Ishikawa (cell line): ENCODE results near the gene SF3B2.

Source experiments
- CEBPB ChIP-seq: IDR thresholded peaks from 2 replicates; pipeline ENCODE4 v1.6.1; 2012
- CREB1 ChIP-seq: IDR thresholded peaks from 2 replicates; pipeline ENCODE4 v1.6.1; 2012; ENCODE audit warnings: low read depth
- EGR1 ChIP-seq: IDR thresholded peaks from 2 replicates; pipeline ENCODE4 v1.6.1; 2012
- EP300 ChIP-seq: IDR thresholded peaks from 2 replicates; pipeline ENCODE4 v1.6.1; 2012; ENCODE audit warnings: borderline replicate concordance
- FOXM1 ChIP-seq: IDR thresholded peaks from 2 replicates; pipeline ENCODE4 v1.6.1; 2012; ENCODE audit warnings: low read depth, borderline replicate concordance
- NFIC ChIP-seq: IDR thresholded peaks from 2 replicates; pipeline ENCODE4 v1.6.1; 2012
- RAD21 ChIP-seq: IDR thresholded peaks from 2 replicates; pipeline ENCODE4 v1.6.1; 2012; ENCODE audit warnings: low read depth
- TAF1 ChIP-seq: IDR thresholded peaks from 2 replicates; pipeline ENCODE4 v1.6.1; 2012; ENCODE audit warnings: low read depth, mild to moderate bottlenecking
- TCF12 ChIP-seq: IDR thresholded peaks from 2 replicates; pipeline ENCODE4 v1.6.1; 2012; ENCODE audit warnings: low read depth
- TEAD4 ChIP-seq: IDR thresholded peaks from 2 replicates; pipeline ENCODE4 v1.6.1; 2012
- YY1 ChIP-seq: IDR thresholded peaks from 2 replicates; pipeline ENCODE4 v1.6.1; 2012; ENCODE audit warnings: low read depth
- ZBTB7A ChIP-seq: IDR thresholded peaks from 2 replicates; pipeline ENCODE4 v1.6.1; 2012; ENCODE audit warnings: low read depth
- TF ChIP-seq, protein P1 (sequence below): IDR thresholded peaks from 2 replicates; pipeline ENCODE4 v1.6.1; 2012
- TF ChIP-seq, protein P2 (sequence below): IDR thresholded peaks from 2 replicates; pipeline ENCODE4 v1.6.1; 2012; ENCODE audit warnings: low read depth, mild to moderate bottlenecking
- TF ChIP-seq, protein P3 (sequence below): IDR thresholded peaks from 2 replicates; pipeline ENCODE4 v1.6.1; 2012

SF3B2 gene

DNA sequence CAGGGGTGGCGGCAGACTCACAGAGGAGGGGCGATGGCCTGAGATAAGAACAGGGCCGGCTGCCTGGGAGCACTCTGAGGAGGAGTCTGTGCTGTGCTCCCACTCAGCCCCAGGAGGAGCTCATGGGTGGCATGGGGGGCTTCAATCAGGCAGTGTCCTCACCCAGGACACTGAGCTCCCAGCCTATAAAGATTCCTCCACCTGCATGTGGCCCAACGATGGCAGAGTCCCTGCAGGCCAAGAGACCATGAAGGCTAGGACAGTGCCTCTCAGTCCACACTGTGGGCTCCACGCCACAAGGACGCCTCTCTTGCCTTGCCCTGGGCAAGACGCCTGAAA is 38.4 kb upstream of the SF3B2 start:
- TF ChIP-seq, protein P1, sequence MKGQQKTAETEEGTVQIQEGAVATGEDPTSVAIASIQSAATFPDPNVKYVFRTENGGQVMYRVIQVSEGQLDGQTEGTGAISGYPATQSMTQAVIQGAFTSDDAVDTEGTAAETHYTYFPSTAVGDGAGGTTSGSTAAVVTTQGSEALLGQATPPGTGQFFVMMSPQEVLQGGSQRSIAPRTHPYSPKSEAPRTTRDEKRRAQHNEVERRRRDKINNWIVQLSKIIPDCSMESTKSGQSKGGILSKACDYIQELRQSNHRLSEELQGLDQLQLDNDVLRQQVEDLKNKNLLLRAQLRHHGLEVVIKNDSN = no peak
- no peak for TF ChIP-seq TAF1
- TF ChIP-seq EGR1 = no peak
- TF ChIP-seq NFIC = no peak

DNA sequence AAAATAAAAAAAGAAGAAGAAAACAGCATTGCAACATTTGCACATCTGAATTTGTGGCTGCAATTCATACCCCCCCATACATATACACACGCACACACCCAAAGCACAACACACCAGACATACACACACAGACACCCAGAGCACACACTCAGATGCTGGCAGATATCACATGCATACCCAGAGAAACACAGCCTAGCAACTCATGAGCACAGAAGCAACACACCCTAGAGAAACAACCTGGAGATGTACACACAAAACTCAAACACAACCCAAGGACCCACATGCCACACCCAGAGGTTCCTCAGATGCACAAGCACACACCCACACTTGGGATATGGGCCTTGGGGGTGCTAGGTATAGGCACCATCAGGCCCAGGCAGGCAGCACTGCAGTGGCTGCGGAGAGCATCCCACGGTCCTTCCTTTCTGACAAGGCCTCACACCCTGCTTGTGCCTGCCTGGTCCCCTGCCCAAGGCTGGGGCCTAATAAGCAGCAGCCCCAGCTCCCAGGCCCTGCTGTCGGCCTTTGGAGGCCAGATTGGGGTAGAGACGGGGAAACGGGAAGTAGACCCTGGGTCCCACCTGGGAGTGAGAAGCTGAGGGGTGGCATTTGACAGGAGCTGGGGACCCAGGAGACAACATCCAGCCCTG is 37.2 kb upstream of the SF3B2 start:
- TF ChIP-seq FOXM1 = no peak
- no peak for TF ChIP-seq CEBPB
- TF ChIP-seq TAF1 = no peak
- TF ChIP-seq CREB1 = no peak
- no peak for TF ChIP-seq YY1
- no peak for TF ChIP-seq EGR1
- TF ChIP-seq ZBTB7A = no peak
- TF ChIP-seq NFIC = no peak
- TF ChIP-seq TCF12 = no peak
- TF ChIP-seq, protein P2, sequence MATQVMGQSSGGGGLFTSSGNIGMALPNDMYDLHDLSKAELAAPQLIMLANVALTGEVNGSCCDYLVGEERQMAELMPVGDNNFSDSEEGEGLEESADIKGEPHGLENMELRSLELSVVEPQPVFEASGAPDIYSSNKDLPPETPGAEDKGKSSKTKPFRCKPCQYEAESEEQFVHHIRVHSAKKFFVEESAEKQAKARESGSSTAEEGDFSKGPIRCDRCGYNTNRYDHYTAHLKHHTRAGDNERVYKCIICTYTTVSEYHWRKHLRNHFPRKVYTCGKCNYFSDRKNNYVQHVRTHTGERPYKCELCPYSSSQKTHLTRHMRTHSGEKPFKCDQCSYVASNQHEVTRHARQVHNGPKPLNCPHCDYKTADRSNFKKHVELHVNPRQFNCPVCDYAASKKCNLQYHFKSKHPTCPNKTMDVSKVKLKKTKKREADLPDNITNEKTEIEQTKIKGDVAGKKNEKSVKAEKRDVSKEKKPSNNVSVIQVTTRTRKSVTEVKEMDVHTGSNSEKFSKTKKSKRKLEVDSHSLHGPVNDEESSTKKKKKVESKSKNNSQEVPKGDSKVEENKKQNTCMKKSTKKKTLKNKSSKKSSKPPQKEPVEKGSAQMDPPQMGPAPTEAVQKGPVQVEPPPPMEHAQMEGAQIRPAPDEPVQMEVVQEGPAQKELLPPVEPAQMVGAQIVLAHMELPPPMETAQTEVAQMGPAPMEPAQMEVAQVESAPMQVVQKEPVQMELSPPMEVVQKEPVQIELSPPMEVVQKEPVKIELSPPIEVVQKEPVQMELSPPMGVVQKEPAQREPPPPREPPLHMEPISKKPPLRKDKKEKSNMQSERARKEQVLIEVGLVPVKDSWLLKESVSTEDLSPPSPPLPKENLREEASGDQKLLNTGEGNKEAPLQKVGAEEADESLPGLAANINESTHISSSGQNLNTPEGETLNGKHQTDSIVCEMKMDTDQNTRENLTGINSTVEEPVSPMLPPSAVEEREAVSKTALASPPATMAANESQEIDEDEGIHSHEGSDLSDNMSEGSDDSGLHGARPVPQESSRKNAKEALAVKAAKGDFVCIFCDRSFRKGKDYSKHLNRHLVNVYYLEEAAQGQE = no peak
- TF ChIP-seq, protein P1 = no peak
- TF ChIP-seq, protein P3, sequence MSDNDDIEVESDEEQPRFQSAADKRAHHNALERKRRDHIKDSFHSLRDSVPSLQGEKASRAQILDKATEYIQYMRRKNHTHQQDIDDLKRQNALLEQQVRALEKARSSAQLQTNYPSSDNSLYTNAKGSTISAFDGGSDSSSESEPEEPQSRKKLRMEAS = no peak
- no peak for TF ChIP-seq RAD21

DNA sequence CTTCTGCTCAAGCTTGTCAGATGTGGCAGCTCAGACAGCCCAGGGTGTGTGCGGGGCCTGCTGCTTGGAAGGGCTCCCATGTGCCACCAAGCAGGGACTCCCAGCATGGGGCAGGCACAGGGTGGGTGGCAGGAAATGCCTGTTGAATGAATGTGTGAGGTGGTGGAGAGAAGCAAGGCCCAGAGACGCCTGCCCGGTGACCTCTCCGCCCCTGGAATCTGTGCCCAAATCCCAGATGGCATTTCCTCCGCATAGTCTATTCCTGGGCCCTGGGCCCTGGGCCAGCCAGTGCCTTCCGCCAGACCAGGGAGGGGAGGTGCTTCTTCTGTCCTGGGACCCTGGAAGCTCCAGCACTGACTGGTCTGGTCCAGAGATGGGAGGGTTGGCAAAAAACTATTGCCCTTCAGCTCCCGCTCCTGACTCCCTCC is 36.7 kb upstream of the SF3B2 start:
- TF ChIP-seq TCF12 = peak; percentile 96
- TF ChIP-seq CREB1 = no peak
- peak; percentile 13; the same call in 1 of the 2 replicates for TF ChIP-seq RAD21
- TF ChIP-seq, protein P2 = no peak
- peak; percentile 92 for TF ChIP-seq NFIC
- TF ChIP-seq EP300 = peak; percentile 96
- TF ChIP-seq ZBTB7A = peak; percentile 46; the same call in 1 of the 2 replicates
- TF ChIP-seq, protein P3 = peak; percentile 88
- TF ChIP-seq TAF1 = no peak
- TF ChIP-seq FOXM1 = peak; percentile 81; the same call in 1 of the 2 replicates
- peak; percentile 65 for TF ChIP-seq EGR1
- TF ChIP-seq, protein P1 = peak; percentile 46; the same call in 1 of the 2 replicates
- TF ChIP-seq YY1 = no peak
- TF ChIP-seq TEAD4 = peak; percentile 94
- TF ChIP-seq CEBPB = no peak

DNA sequence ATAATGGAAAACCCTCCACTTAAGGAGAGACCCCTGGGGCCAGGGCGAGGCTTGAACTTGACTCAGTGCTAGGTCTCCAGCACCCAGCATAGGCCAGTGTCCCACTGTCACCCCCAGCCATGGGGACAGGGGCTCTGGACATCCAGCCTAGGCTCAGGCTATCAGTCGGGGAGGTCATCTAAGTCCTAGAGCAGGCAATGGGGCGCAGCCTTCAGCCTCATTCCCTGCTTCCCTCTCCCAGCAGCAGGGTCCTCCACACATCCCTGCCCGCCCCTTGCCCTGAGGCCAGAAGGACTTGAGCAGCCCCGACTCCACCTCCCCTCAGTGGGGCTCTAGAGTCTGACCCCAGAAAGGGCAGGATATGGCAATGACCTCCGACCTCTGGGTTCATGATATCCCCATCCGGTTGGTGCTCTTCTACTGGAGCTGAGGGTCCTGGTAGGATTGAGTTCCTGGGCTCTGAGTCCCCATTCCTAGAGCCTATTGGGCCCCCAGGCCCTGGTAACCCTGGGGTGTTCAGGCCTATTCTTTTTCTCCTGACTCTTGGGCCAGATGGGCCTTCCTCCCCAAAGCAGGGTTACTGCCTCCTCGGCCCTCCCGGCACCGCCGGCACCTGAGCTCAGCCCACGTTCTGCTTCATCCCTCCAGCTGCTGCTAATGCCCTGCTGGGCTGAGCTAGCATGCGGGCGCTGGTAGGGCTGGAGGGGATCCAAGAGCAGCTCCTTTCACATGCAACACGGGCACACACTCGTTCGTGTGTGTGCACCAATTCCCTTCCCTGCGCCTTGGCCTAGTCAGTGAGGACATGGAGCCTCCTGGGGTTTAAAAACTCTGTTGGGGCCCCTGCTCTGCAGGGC is 36.0 kb upstream of the SF3B2 start:
- no peak for TF ChIP-seq TAF1
- TF ChIP-seq, protein P2 = no peak
- TF ChIP-seq TEAD4 = no peak
- TF ChIP-seq TCF12 = no peak
- no peak for TF ChIP-seq EGR1
- no peak for TF ChIP-seq CEBPB
- TF ChIP-seq, protein P3 = peak; percentile 57; the same call in 1 of the 2 replicates
- TF ChIP-seq, protein P1 = no peak
- TF ChIP-seq NFIC = peak; percentile 61
- no peak for TF ChIP-seq EP300
